ENCODE data around the gene KERA.

Gene KERA

GRCh38 chr12:91074851-91075250, 17.0 kb upstream of the KERA start:
- TF ChIP-seq USF1 (IDR thresholded peaks at IDR 0.05) (no peak), MAX (IDR thresholded peaks at IDR 0.05) (no peak), NFIC (IDR thresholded peaks at IDR 0.05) (no peak), EP300 (IDR thresholded peaks at IDR 0.05; ENCODE audit: borderline replicate concordance) (no peak), TAF1 (IDR thresholded peaks at IDR 0.05; ENCODE audit: low read depth) (no peak), CEBPB (IDR thresholded peaks at IDR 0.05) (no peak), YY1 (IDR thresholded peaks at IDR 0.05; ENCODE audit: low read depth) (no peak), FOXM1 (IDR thresholded peaks at IDR 0.05; ENCODE audit: borderline replicate concordance, low read depth) (no peak), REST (IDR thresholded peaks at IDR 0.05; ENCODE audit: low read depth) (no peak), ZBTB7A (IDR thresholded peaks at IDR 0.05; ENCODE audit: low read depth) (no peak), CREB1 (IDR thresholded peaks at IDR 0.05; ENCODE audit: low read depth) (no peak), TCF12 (IDR thresholded peaks at IDR 0.05; ENCODE audit: low read depth) (no peak)

- no peak for TF ChIP-seq EP300 (IDR thresholded peaks at IDR 0.05; ENCODE audit: borderline replicate concordance)
- no peak for TF ChIP-seq CREB1 (IDR thresholded peaks at IDR 0.05; ENCODE audit: low read depth)
- no peak for TF ChIP-seq USF1 (IDR thresholded peaks at IDR 0.05)
- TF ChIP-seq CEBPB (IDR thresholded peaks at IDR 0.05): no peak
- TF ChIP-seq MAX (IDR thresholded peaks at IDR 0.05): no peak
- TF ChIP-seq ZBTB7A (IDR thresholded peaks at IDR 0.05; ENCODE audit: low read depth): no peak
Measured at GRCh38 chr12:91074154-91074709, 16.4 kb upstream of the KERA start.

GRCh38 chr12:91073426-91073825, 15.6 kb upstream of the KERA start:
- TF ChIP-seq TCF12 (IDR thresholded peaks at IDR 0.05; ENCODE audit: low read depth): no peak
- no peak for TF ChIP-seq YY1 (IDR thresholded peaks at IDR 0.05; ENCODE audit: low read depth)
- TF ChIP-seq RAD21 (IDR thresholded peaks at IDR 0.05; ENCODE audit: low read depth): no peak
- no peak for TF ChIP-seq CEBPB (IDR thresholded peaks at IDR 0.05)
- TF ChIP-seq USF1 (IDR thresholded peaks at IDR 0.05): no peak
- no peak for TF ChIP-seq REST (IDR thresholded peaks at IDR 0.05; ENCODE audit: low read depth)
- no peak for TF ChIP-seq ZBTB7A (IDR thresholded peaks at IDR 0.05; ENCODE audit: low read depth)
- no peak for TF ChIP-seq TAF1 (IDR thresholded peaks at IDR 0.05; ENCODE audit: low read depth)
- TF ChIP-seq MAX (IDR thresholded peaks at IDR 0.05): no peak
- TF ChIP-seq EGR1 (IDR thresholded peaks at IDR 0.05): no peak
- TF ChIP-seq FOXM1 (IDR thresholded peaks at IDR 0.05; ENCODE audit: borderline replicate concordance, low read depth): no peak
- TF ChIP-seq NFIC (IDR thresholded peaks at IDR 0.05): no peak

- TF ChIP-seq REST (IDR thresholded peaks at IDR 0.05; ENCODE audit: low read depth): no peak
- TF ChIP-seq CREB1 (IDR thresholded peaks at IDR 0.05; ENCODE audit: low read depth): no peak
- no peak for TF ChIP-seq CEBPB (IDR thresholded peaks at IDR 0.05)
- TF ChIP-seq NFIC (IDR thresholded peaks at IDR 0.05): no peak
- TF ChIP-seq MAX (IDR thresholded peaks at IDR 0.05): no peak
- TF ChIP-seq YY1 (IDR thresholded peaks at IDR 0.05; ENCODE audit: low read depth): no peak
- TF ChIP-seq TEAD4 (IDR thresholded peaks at IDR 0.05): no peak
- TF ChIP-seq TAF1 (IDR thresholded peaks at IDR 0.05; ENCODE audit: low read depth): no peak
- TF ChIP-seq EGR1 (IDR thresholded peaks at IDR 0.05): no peak
- no peak for TF ChIP-seq TCF12 (IDR thresholded peaks at IDR 0.05; ENCODE audit: low read depth)
- TF ChIP-seq USF1 (IDR thresholded peaks at IDR 0.05): no peak
- TF ChIP-seq EP300 (IDR thresholded peaks at IDR 0.05; ENCODE audit: borderline replicate concordance): no peak
- no peak for TF ChIP-seq ZBTB7A (IDR thresholded peaks at IDR 0.05; ENCODE audit: low read depth)
- no peak for TF ChIP-seq FOXM1 (IDR thresholded peaks at IDR 0.05; ENCODE audit: borderline replicate concordance, low read depth)
Measured at GRCh38 chr12:91072931-91073330, 15.1 kb upstream of the KERA start.
